ENCODE results near the gene LRRK1.

Gene LRRK1

DNA sequence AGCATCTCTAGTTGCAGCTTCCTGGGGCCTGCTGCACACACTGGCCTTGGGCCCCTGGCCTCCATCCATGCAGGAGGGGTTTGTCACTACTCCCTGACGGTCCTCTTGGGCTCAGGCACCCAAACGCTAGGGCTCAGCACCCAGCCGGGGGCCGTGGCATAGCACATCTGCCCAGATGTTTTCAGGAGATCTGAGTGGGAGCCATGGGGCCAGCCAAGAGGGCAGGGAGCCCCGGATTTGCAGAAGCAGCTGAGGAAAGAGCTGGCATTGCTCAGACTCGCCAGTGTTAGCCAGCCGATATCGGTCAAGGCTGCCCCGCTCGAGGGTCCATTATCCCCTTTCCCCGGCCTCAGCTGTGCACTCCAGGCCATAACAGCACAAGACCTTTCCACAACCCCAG lies 41.0 kb upstream of the LRRK1 start:
- no peak for DNase-seq
- H3K27ac Mint-ChIP-seq: no peak overlapping the region
- H3K4me3 Mint-ChIP-seq: peak overlapping the region; percentile 85
- H3K27me3 Mint-ChIP-seq (ENCODE audit: low read depth, poor library complexity): peaks cover 87% of the 10 kb centered on the region
- H3K4me1 Mint-ChIP-seq: peaks cover 19% of the 10 kb centered on the region
- H3K36me3 Mint-ChIP-seq (ENCODE audit: low read depth): no peaks in the 10 kb centered on the region
- TF ChIP-seq, protein P1, sequence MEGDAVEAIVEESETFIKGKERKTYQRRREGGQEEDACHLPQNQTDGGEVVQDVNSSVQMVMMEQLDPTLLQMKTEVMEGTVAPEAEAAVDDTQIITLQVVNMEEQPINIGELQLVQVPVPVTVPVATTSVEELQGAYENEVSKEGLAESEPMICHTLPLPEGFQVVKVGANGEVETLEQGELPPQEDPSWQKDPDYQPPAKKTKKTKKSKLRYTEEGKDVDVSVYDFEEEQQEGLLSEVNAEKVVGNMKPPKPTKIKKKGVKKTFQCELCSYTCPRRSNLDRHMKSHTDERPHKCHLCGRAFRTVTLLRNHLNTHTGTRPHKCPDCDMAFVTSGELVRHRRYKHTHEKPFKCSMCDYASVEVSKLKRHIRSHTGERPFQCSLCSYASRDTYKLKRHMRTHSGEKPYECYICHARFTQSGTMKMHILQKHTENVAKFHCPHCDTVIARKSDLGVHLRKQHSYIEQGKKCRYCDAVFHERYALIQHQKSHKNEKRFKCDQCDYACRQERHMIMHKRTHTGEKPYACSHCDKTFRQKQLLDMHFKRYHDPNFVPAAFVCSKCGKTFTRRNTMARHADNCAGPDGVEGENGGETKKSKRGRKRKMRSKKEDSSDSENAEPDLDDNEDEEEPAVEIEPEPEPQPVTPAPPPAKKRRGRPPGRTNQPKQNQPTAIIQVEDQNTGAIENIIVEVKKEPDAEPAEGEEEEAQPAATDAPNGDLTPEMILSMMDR (IDR thresholded peaks at IDR 0.05): no peak
- H3K9me3 Mint-ChIP-seq: no peaks in the 10 kb centered on the region

DNA sequence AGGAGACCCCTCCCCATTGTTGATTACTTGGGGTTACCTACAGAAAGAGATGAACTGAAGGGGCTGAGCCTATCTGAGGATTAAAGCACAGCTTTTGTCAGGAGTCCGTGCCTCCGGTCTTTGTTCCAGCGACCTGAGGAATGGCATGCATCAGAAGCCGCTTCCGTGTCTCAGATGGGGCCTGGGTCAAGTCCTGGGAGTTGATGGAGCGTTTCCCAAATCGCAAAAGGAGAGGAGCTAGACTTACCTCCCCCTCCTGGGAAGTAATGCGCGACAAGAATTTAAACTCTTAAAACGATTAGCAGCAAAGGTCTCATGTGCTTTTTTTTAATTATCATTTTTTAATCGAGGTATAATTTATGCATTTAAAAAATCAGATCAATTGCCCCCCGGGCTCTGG lies 40.5 kb upstream of the LRRK1 start:
- H3K27me3 Mint-ChIP-seq (ENCODE audit: low read depth, poor library complexity): peaks cover 90% of the 10 kb centered on the region
- H3K4me3 Mint-ChIP-seq: peak overlapping the region; percentile 85
- H3K9me3 Mint-ChIP-seq: no peaks in the 10 kb centered on the region
- TF ChIP-seq, protein P1 (IDR thresholded peaks at IDR 0.05): no peak
- peaks cover 19% of the 10 kb centered on the region for H3K4me1 Mint-ChIP-seq
- DNase-seq: peak; percentile 26
- no peak overlapping the region for H3K27ac Mint-ChIP-seq
- H3K36me3 Mint-ChIP-seq (ENCODE audit: low read depth): no peaks in the 10 kb centered on the region

DNA sequence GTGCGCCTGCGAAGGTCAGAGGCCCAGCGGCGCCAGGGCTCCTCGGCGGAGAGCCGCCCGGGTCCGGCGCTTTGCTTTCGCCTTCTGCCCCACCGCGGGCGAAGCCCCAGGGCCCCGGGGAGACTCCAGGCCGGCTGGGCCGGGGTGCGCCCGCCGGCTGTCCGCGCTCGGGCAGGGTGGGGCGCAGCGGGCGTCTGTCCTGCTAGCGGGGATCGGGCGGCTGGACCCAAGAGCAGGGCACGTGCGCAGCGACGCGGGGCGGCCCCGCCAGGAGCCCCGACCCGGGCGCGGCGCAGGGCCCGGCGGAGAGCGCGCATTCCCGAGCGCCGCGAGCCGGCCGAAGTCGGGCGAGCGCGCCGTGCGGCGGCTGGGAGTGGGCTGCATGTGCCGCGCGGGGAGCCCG lies 40.1 kb upstream of the LRRK1 start:
- Mint-ChIP-seq H3K4me3 (peak overlapping the region; percentile 85), H3K9me3 (no peaks in the 10 kb centered on the region), H3K27ac (no peak overlapping the region), H3K36me3 (ENCODE audit: low read depth) (no peaks in the 10 kb centered on the region), H3K27me3 (ENCODE audit: low read depth, poor library complexity) (peaks cover 90% of the 10 kb centered on the region), H3K4me1 (peaks cover 19% of the 10 kb centered on the region)
- DNase-seq: peak; percentile 50
- TF ChIP-seq, protein P1 (IDR thresholded peaks at IDR 0.05): no peak

DNA sequence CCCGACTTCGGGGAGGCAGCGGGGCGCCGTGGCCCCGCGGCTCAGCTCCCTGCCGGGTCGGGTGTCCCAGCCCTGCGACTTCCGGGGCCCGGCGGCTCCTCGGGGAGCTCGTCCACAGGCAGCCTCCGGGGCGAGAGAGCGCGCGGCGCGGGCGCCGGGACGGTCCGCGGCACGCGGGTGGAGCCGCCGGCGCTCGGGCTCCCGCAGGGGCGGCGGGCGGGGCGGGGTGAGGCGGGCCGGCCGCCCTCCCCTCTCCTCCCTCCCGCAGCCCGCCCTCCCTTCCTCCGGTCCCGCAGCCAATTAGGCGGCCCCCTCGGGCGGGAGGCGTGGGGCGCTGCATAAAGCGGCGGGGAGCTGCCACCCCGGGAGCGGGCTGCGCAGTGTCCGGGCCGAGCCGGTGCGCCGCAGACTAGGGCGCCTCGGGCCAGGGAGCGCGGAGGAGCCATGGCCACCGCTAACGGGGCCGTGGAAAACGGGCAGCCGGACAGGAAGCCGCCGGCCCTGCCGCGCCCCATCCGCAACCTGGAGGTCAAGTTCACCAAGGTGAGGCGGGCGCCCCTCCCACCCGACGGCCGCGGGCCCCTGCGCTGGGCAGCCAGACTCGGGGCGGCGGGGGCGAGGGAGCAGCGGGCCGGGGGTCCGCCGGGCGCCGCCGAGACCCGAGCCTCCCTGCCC lies 39.6 kb upstream of the LRRK1 start, which contains the start of gene ALDH1A3:
Gene ALDH1A3, plus strand, starts transcription at position 368 of the 675 bp plus-strand sequence. Its CDS starts 77 bp downstream, at position 445.
- Mint-ChIP-seq H3K36me3 (ENCODE audit: low read depth) (no peaks in the 10 kb centered on the region), H3K9me3 (no peaks in the 10 kb centered on the region), H3K27me3 (ENCODE audit: low read depth, poor library complexity) (peaks cover 90% of the 10 kb centered on the region), H3K4me1 (peaks cover 19% of the 10 kb centered on the region), H3K27ac (no peak within 1 kb of the TSS), H3K4me3 (peak within 1 kb of the TSS; percentile 85)
- peak; percentile 58 for DNase-seq
- TF ChIP-seq, protein P1 (IDR thresholded peaks at IDR 0.05): no peak

DNA sequence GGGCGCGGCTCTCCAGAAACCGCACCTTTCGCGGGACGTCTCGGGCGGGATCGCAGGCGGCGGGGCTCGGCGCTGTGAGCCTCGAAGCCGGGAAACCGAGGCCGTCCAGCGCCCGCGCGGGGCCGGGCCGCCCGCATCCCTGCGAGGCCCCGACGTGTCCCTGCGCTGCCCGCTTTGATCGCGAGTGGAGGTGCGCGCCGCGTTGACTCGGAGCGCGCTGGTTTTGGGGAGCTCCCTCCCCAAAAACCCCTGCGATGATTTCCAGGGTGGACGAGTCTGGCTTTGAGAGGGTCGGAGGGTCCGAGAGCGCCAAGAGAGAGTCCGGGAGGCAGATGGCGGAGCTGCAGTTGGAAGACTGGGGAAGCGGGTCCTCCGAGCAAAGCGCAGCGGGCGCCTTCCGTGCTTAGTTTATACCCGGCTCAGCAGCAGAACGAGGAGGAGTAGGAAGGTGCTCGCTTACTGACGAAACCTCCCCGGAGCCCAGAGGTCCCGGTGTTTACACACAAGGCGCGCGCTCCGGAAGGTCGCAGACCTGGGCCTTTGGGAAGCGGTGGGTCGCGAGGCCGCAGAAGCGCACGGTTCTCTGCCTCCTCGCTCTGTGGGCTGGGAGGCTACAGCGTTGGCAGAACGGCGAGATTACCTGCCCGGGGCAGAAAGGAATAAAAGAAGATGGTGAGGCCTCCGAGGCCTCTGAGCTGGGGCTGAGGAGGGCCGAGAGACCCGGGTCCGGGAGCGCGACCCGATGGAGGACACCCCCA lies 38.8 kb upstream of the LRRK1 start:
- Mint-ChIP-seq H3K36me3 (ENCODE audit: low read depth) (no peaks in the 10 kb centered on the region), H3K9me3 (no peaks in the 10 kb centered on the region), H3K4me1 (peaks cover 19% of the 10 kb centered on the region), H3K4me3 (peak overlapping the region; percentile 83), H3K27ac (no peak overlapping the region), H3K27me3 (ENCODE audit: low read depth, poor library complexity) (peaks cover 90% of the 10 kb centered on the region)
- TF ChIP-seq, protein P1 (IDR thresholded peaks at IDR 0.05): no peak
- peak; percentile 37 for DNase-seq

Measured in nephron progenitor cell (in vitro differentiated cells).